GM06990 (cell line): Measurements from ENCODE around the gene TM2D3.

Experiments used
- DNase-seq: peaks from one replicate; pipeline ENCODE4 v3.0.0-alpha.2; 2011; ENCODE audit not compliant: insufficient read length; ENCODE audit errors: extremely low read depth
- H3K27me3 ChIP-seq: replicated peaks from 2 replicates; pipeline ENCODE4 v1.6.0; 2011; ENCODE audit warnings: low read length; ENCODE audit not compliant: control insufficient read depth, insufficient read depth
- H3K36me3 ChIP-seq: 2 replicates; pipeline ENCODE4 v1.5.1; 2011; ENCODE audit warnings: low read length; ENCODE audit not compliant: control insufficient read depth, insufficient read depth
- H3K4me3 ChIP-seq: replicated peaks from 2 replicates; pipeline ENCODE4 v1.5.1; 2011; ENCODE audit warnings: low read depth, mild to moderate bottlenecking, control low read depth, low read length
- TF ChIP-seq, protein P1 (sequence below): IDR thresholded peaks from 2 replicates; pipeline ENCODE4 v1.5.1; 2011; ENCODE audit warnings: low read length, control low read depth, mild to moderate bottlenecking, inconsistent platforms; ENCODE audit not compliant: insufficient read depth, poor library complexity, severe bottlenecking

TM2D3 gene

DNA sequence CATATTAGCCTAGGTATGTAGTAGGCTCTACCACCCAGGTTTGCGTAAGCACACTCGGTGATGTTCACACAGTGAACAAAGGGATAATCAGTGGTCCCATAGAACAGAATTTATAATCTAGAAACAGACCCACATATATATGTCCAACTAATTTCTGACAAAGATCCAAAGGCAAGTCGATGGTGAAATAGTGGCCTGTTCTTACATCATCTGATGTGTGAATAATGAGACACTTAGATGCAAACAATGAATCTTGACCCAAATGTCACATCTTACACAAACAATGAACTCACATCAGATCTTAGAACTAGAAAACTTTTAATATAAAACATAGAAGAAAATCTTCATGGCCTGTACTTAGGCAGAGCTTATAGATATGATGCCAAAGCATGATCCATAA, 17.6 kb upstream of the TM2D3 start:
- TF ChIP-seq, protein P1, sequence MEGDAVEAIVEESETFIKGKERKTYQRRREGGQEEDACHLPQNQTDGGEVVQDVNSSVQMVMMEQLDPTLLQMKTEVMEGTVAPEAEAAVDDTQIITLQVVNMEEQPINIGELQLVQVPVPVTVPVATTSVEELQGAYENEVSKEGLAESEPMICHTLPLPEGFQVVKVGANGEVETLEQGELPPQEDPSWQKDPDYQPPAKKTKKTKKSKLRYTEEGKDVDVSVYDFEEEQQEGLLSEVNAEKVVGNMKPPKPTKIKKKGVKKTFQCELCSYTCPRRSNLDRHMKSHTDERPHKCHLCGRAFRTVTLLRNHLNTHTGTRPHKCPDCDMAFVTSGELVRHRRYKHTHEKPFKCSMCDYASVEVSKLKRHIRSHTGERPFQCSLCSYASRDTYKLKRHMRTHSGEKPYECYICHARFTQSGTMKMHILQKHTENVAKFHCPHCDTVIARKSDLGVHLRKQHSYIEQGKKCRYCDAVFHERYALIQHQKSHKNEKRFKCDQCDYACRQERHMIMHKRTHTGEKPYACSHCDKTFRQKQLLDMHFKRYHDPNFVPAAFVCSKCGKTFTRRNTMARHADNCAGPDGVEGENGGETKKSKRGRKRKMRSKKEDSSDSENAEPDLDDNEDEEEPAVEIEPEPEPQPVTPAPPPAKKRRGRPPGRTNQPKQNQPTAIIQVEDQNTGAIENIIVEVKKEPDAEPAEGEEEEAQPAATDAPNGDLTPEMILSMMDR, result no peak
- Histone ChIP-seq H3K4me3 (no peak overlapping the region), H3K27me3 (no peaks in the 10 kb centered on the region), H3K36me3 (no peaks in the 10 kb centered on the region)
- DNase-seq, result no peak

DNA sequence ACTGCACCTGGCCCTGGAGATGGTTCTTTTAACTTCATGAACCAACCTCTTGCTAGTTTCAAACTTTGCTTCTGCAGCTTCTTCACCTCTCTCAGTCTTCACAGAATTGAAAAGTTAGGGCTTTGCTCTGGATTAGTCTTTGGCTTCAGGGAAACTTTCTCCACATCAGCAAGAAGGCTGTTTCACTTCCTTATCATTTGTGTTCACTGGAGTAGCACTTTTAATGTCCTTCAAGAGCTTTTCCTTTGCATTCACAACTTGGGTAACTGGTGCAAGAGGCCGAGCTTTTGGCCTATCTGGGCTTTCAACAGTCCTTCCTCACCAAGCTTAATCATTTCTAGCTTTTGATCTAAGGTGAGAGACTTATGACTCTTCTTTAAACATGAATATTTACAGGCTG, 15.7 kb upstream of the TM2D3 start:
- no peaks in the 10 kb centered on the region for H3K27me3 ChIP-seq
- no peak overlapping the region for H3K4me3 ChIP-seq
- TF ChIP-seq, protein P1, result no peak
- DNase-seq, result no peak
- no peaks in the 10 kb centered on the region for H3K36me3 ChIP-seq

DNA sequence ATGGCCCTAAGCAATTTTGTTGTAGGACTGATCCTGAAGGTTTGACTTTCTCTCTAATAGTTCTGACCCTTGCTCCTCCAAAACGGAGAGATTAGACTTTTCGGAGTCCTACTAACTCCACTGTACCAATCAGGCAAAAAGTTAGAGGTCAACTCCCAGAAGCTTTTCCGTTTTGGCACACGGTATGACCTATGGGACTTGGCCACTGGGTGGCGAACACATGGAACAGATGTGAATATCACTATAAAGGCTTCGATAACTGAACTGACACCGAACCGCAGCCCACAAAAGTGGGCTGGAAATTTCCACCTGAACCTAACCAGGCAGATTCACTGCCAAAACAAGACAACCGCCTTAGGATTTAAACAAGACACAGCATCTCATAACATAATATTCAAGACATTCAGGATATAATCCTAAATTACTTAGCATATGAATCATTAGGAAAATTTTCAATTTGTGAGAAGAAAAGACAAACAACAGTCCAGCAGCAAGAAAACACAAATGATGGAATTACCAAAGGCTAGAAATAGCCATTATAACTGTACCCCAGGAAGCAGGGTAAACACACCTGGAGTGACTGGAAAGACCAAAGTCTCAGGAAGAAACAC, 12.2 kb upstream of the TM2D3 start:
- Histone ChIP-seq H3K27me3 (no peaks in the 10 kb centered on the region), H3K36me3 (no peaks in the 10 kb centered on the region), H3K4me3 (no peak overlapping the region)
- DNase-seq, result no peak
- TF ChIP-seq, protein P1, result peak; percentile 16

DNA sequence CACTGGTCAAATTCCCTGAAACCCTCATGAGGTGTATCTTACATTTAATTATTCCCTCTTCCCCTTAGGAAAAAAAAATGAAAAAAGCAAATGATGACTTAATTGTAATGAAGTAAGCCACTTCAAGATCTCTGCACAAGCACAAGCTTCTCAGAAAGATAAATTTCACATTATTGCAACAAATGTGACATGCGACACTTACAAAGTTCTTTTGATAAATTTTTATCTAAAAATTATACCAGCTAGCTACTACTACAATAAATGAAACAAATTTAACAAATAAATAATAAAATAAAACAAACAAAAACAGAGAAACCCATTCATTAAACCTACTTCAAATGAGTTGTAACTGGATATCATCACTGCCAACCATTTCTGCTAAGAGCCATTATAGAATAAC, 10.0 kb upstream of the TM2D3 start:
- TF ChIP-seq, protein P1, result no peak
- no peaks in the 10 kb centered on the region for H3K27me3 ChIP-seq
- no peaks in the 10 kb centered on the region for H3K36me3 ChIP-seq
- no peak for DNase-seq
- H3K4me3 ChIP-seq, result no peak overlapping the region

DNA sequence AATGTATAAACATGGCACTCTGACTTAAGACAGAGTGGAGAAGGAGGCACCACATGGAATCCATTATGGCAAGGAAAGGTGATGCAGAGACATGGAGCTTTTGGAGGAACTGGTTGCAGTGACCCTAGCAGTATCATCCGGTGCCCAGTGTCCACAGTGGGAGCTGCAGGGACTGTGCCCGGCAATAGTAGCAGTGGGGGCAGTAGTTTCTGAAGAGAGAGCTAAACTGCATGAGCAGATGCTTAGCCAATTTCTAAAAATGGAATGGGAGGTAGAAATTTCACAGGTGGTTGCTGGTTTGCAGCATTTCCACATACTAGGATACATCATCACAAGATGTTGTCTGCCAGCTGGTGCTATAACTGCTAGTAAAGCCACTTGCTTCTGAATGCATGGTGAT, 7.8 kb upstream of the TM2D3 start:
- no peak overlapping the region for H3K4me3 ChIP-seq
- TF ChIP-seq, protein P1, result no peak
- DNase-seq, result no peak
- no peaks in the 10 kb centered on the region for H3K36me3 ChIP-seq
- no peaks in the 10 kb centered on the region for H3K27me3 ChIP-seq
